ENCODE data around the gene RAPGEF2.
"Not testable (repeated sequence)": the region's sequence is repeated elsewhere in the genome, so short reads cannot be mapped to it uniquely, and the experiment has no call there.

RAPGEF2 gene

GRCh38 chr4:159071178-159071968 is 31.5 kb upstream of the RAPGEF2 start:
- Histone ChIP-seq H3K9ac (no peak overlapping the region), H3K36me3 (no peaks in the 10 kb centered on the region), H3K4me1 (no peaks in the 10 kb centered on the region), H3K4me2 (no peak overlapping the region), H3K27me3 (no peaks in the 10 kb centered on the region), H3K27ac (no peak overlapping the region), H3K4me3 (no peak overlapping the region), H3K9me3 (replicated peaks in 1 of 11) (no peaks in the 10 kb centered on the region), H4K20me1 (no peaks in the 10 kb centered on the region)
- no peak for TF ChIP-seq Cebpa-rat (IDR thresholded peaks at IDR 0.05)

GRCh38 chr4:159071969-159072765 is 30.7 kb upstream of the RAPGEF2 start:
- H3K27ac ChIP-seq = no peak overlapping the region
- no peaks in the 10 kb centered on the region for H3K36me3 ChIP-seq
- H3K9ac ChIP-seq = no peak overlapping the region
- H3K9me3 ChIP-seq (replicated peaks in 1 of 11) = no peaks in the 10 kb centered on the region
- H4K20me1 ChIP-seq = no peaks in the 10 kb centered on the region
- no peak for TF ChIP-seq Cebpa-rat (IDR thresholded peaks at IDR 0.05)
- H3K4me1 ChIP-seq = no peaks in the 10 kb centered on the region
- no peak overlapping the region for H3K4me2 ChIP-seq
- no peak overlapping the region for H3K4me3 ChIP-seq
- H3K27me3 ChIP-seq = no peaks in the 10 kb centered on the region

- Histone ChIP-seq H3K27me3 (no peaks in the 10 kb centered on the region), H3K9ac (no peak overlapping the region), H3K9me3 (replicated peaks in 1 of 11) (no peaks in the 10 kb centered on the region), H3K4me1 (peaks cover 0 to 7% (median 0%) of the 10 kb centered on the region in 10 experiments; a peak in 3 of 20 replicates), H3K27ac (no peak overlapping the region), H3K36me3 (no peaks in the 10 kb centered on the region), H3K4me3 (no peak overlapping the region), H3K4me2 (no peak overlapping the region), H4K20me1 (no peaks in the 10 kb centered on the region)
- TF ChIP-seq Cebpa-rat (IDR thresholded peaks at IDR 0.05) = no peak
Observed at GRCh38 chr4:159075531-159075932, 27.3 kb upstream of the RAPGEF2 start.

- not testable (repeated sequence) for H3K27ac ChIP-seq
Observed at GRCh38 chr4:159077018-159077417, 25.9 kb upstream of the RAPGEF2 start.

GRCh38 chr4:159077702-159078495 is 25.0 kb upstream of the RAPGEF2 start:
- Histone ChIP-seq H3K36me3 (no peaks in the 10 kb centered on the region), H3K9ac (no peak overlapping the region), H3K27me3 (no peaks in the 10 kb centered on the region), H3K27ac (no peak overlapping the region), H3K4me3 (no peak overlapping the region), H4K20me1 (no peaks in the 10 kb centered on the region), H3K9me3 (replicated peaks in 1 of 11) (no peaks in the 10 kb centered on the region), H3K4me2 (peak overlapping the region in 2 of 11 experiments; percentile 2 to 32; a peak in 2 of 22 replicates), H3K4me1 (peaks cover 0 to 7% (median 0%) of the 10 kb centered on the region in 10 experiments; a peak in 3 of 20 replicates)
- TF ChIP-seq Cebpa-rat (IDR thresholded peaks at IDR 0.05) = no peak

More at GRCh38 chr4:159077018-159077417, 25.9 kb upstream of the RAPGEF2 start:
- not testable (repeated sequence) for H4K20me1 ChIP-seq; H3K9me3 ChIP-seq (replicated peaks in 1 of 11); H3K4me3 ChIP-seq; H3K4me1 ChIP-seq; H3K27me3 ChIP-seq; H3K9ac ChIP-seq; H3K36me3 ChIP-seq
- H3K4me2 ChIP-seq = 0 out of 22 replicates have a peak overlapping the region, but pooled peaks of 1 of the 11 experiments have one; percentile 2

- no peak overlapping the region for H3K27ac ChIP-seq
- H3K9ac ChIP-seq = no peak overlapping the region
- no peaks in the 10 kb centered on the region for H3K27me3 ChIP-seq
- peaks cover 0 to 7% (median 0%) of the 10 kb centered on the region in 10 experiments; a peak in 3 of 20 replicates for H3K4me1 ChIP-seq
- H4K20me1 ChIP-seq = no peaks in the 10 kb centered on the region
- no peak for TF ChIP-seq Cebpa-rat (IDR thresholded peaks at IDR 0.05)
- H3K9me3 ChIP-seq (replicated peaks in 1 of 11) = no peaks in the 10 kb centered on the region
- H3K36me3 ChIP-seq = no peaks in the 10 kb centered on the region
- H3K4me3 ChIP-seq = no peak overlapping the region
- no peak overlapping the region for H3K4me2 ChIP-seq
Observed at GRCh38 chr4:159079074-159079473, 23.8 kb upstream of the RAPGEF2 start.

GRCh38 chr4:159086606-159087005 is 16.3 kb upstream of the RAPGEF2 start:
- Histone ChIP-seq H3K4me2 (no peak overlapping the region), H4K20me1 (no peaks in the 10 kb centered on the region), H3K9ac (no peak overlapping the region), H3K36me3 (no peaks in the 10 kb centered on the region), H3K9me3 (replicated peaks in 1 of 11) (no peaks in the 10 kb centered on the region), H3K4me3 (no peak overlapping the region), H3K27me3 (no peaks in the 10 kb centered on the region), H3K4me1 (no peaks in the 10 kb centered on the region), H3K27ac (no peak overlapping the region)
- TF ChIP-seq Cebpa-rat (IDR thresholded peaks at IDR 0.05) = no peak

GRCh38 chr4:159090255-159090654 is 12.6 kb upstream of the RAPGEF2 start:
- H3K4me1 ChIP-seq = no peaks in the 10 kb centered on the region
- H3K4me2 ChIP-seq = no peak overlapping the region
- no peak overlapping the region for H3K27ac ChIP-seq
- H3K4me3 ChIP-seq = no peak overlapping the region
- TF ChIP-seq Cebpa-rat (IDR thresholded peaks at IDR 0.05) = no peak
- no peaks in the 10 kb centered on the region for H3K27me3 ChIP-seq
- H3K9me3 ChIP-seq (replicated peaks in 1 of 11) = no peaks in the 10 kb centered on the region
- H4K20me1 ChIP-seq = no peaks in the 10 kb centered on the region
- no peak overlapping the region for H3K9ac ChIP-seq
- H3K36me3 ChIP-seq = no peaks in the 10 kb centered on the region

GRCh38 chr4:159094156-159094555 is 8.7 kb upstream of the RAPGEF2 start:
- H3K9me3 ChIP-seq (replicated peaks in 1 of 11); H3K4me3 ChIP-seq; H3K4me1 ChIP-seq; H3K9ac ChIP-seq; H3K4me2 ChIP-seq; H3K27ac ChIP-seq; H3K36me3 ChIP-seq; H3K27me3 ChIP-seq; H4K20me1 ChIP-seq: not testable (repeated sequence)
